HG02571 (cell line): ENCODE results near the gene PLXDC2.
A peak's percentile ranks its signal among the peaks of the same experiment; 100 is the strongest.
"Not testable (repeated sequence)": the region's sequence is repeated elsewhere in the genome, so short reads cannot be mapped to it uniquely, and the experiment has no call there.

Experiments
- ATAC-seq: cut with Tn5 transposase; IDR thresholded peaks from one replicate; pipeline ENCODE4 v1.9.1; 2021; ENCODE audit warnings: mild to moderate bottlenecking, moderate library complexity; ENCODE audit not compliant: unreplicated experiment

PLXDC2 gene

GRCh38 chr10:19967981-19968380 lies 151.7 kb downstream of the PLXDC2 start:
- ATAC-seq, result no peak

DNA sequence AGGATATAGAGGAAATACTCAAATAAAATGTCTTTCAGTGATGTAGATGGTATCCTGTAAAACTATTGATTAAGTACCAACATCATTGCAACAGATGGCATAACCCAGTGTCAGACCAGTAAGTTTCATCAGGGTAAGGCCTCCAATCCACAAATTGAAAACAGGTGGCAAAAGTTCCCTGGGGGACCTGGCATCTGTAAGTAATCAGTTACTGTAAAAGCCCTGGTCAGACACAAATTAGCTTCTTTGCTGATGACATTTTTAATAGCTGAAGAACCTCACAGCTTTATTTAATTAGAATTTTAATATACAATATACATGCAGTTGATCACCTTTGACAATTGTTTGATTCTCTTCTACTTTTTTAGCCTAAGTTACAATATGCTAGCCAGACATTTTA lies 152.5 kb downstream of the PLXDC2 start:
- ATAC-seq, result no peak

- ATAC-seq, result no peak
These were observed 154.0 kb downstream of the PLXDC2 start for GRCh38 chr10:19970256-19970655.

DNA sequence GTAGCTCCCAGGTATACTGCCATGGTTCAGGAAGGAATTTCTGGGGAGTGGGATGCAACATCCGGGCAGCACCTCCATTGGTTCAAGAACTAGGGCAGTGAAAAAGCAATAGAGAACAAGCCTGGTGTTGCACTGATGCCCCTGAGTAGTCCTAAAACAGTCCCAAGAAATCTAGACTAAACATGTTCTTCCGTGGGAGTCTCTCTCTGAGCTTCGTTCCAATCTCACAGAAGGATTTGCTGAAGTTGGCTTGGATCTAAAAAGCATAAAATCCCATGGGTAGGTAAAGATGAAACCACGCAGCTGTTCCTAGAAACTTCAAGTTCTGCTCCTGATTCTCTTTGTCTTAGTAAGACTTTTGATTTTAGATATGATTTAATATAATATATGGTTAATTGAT lies 154.5 kb downstream of the PLXDC2 start:
- ATAC-seq, result no peak

DNA sequence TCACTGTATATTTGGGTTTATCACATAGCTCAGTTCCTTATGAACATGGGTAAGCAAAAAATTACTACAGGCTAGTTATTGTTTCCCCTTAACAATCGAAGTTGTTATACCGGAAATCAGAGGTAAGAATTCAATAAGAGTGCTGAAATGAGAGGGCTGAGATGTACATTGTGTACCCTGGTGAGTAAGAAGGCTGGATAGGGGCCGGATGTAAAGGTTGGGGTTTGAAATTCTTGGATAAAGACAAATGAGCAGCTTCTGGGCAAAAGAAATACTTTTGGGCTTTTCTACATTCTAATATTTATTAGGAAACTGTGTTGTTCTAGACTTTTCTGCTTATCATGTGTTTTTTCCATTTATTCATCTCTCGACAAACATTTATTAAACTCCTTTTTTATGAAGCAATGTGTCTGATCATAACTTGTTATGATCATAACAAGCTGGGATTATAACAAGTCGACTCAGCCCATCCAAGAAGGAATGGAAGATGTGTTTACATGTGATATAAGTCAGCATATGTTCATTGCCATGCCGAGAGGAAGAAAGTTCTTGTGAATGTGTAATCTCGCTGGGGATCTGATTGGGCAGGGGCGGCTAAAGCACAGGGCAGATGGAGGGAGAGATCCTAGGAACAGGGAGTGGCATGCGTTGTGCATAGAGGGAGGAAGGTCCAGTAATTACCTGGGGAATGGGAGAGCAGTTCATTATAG lies 155.3 kb downstream of the PLXDC2 start:
- no peak for ATAC-seq

GRCh38 chr10:19974138-19974537 lies 157.9 kb downstream of the PLXDC2 start:
- ATAC-seq, result no peak

- ATAC-seq, result no peak
These were observed 158.3 kb downstream of the PLXDC2 start for GRCh38 chr10:19974554-19974953.

- no peak for ATAC-seq
These were observed 160.9 kb downstream of the PLXDC2 start for GRCh38 chr10:19977097-19977521.

DNA sequence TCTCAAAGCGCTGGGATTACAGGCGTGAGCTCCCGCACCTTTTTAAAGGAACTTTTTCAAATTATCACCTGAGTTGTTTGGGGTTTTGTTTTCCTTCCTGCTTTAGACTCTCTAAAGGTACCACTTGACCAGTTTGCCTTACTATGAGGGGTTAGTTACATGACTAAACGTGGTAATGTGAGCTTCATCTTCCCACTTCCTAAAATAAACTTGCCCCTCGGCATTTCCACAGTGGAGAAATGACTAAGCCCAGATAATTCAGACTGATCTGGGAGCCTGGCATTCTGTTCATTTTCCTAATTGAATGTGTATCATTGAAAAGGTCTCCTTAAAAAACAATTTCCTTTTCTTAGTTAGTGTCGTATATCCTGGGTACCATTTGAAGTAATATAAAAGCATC lies 163.4 kb downstream of the PLXDC2 start:
- no peak for ATAC-seq

DNA sequence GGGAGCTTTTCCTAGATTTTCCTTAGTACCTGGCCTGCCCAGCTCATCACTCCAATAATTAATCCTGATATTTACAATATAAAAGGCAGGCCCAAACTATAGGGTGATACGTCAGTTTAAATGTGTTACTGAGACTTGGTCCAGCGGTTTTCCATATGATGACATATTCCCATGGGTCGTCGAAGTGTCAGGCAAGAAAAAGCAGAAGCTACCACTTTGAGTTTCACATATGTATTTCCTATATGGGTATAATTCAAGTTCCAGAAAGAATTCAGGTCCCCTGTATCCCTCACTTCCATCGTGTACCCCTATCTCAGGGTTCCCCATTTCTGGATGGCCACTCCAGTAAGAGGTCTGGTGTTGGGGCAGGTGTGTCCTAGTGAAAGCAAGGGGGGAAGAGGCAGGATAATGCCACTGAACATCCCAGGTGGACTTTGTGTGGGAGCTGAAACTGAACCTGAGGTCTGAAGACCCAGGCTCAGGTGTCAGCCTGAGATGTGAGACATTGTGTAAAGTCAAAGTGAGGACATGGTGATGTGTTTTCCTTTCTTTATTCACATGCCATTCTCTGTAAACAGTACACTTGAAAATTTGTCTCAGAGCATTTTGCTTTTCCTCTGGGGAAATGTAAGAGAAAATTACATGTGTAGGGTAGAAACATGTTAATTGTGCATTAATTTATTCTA lies 167.8 kb downstream of the PLXDC2 start:
- ATAC-seq, result no peak

DNA sequence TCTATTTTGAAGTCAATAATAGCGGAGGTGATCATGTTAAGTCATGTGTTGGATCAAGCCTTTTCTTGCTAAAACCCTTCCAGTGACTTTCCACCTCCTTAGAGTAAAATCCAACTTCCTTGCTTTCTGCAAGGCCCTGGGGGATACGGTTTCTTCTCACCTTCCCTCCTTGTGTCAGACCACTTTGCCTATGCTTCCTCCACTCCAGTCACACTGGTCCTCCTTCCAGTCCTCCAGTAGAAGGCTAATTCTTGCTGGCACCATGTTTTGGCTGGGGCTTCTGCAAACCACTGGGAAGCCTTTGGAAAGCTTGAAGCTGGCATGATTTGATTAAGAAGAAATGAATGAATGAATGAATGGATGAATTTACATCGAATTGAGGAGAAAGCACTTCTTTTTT lies 169.5 kb downstream of the PLXDC2 start:
- no peak for ATAC-seq

DNA sequence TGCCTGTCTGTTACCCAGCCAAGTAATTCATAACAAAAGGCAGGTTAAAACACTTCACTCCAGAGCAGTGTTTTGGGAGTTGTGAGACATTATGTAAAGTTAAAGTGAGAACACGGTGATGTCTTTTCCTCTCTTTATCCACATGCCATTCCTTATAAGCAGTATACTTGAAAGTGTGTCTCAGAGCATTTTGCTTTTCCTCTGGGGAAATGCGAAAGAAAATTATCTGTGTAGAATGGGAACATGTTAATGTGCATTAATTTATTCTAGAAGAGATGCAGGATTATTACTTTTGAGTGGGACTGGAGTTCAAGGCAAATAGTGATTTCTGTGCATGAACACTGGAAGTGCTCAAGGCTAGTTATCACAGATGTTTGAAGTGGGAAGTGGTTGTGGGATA lies 170.4 kb downstream of the PLXDC2 start:
- no peak for ATAC-seq

DNA sequence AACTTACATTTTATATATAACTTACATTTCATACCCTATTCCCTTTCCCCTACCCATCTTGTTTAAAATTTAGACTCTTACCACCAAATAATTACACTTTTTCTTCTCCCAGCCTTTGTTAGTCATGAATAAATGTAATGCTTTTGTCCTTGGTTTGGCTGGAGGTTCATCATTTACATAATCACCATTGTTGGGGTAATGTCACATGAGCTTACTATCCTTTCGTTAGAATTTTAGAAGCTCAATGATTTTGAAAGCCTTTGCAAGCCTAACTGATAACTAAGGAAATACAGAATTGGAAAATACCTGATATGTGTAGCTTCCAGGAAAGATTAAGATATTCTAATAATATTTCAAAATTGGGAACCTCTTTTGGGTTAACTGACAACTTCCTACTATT lies 171.7 kb downstream of the PLXDC2 start:
- ATAC-seq, result no peak

- peak; percentile 52 for ATAC-seq
These were observed 177.6 kb downstream of the PLXDC2 start for GRCh38 chr10:19993714-19994315.

GRCh38 chr10:19998482-19998881 lies 182.2 kb downstream of the PLXDC2 start:
- ATAC-seq, result no peak

- no peak for ATAC-seq
These were observed 183.2 kb downstream of the PLXDC2 start for GRCh38 chr10:19999431-19999830.

GRCh38 chr10:20002026-20002425 lies 185.8 kb downstream of the PLXDC2 start:
- not testable (repeated sequence) for ATAC-seq

DNA sequence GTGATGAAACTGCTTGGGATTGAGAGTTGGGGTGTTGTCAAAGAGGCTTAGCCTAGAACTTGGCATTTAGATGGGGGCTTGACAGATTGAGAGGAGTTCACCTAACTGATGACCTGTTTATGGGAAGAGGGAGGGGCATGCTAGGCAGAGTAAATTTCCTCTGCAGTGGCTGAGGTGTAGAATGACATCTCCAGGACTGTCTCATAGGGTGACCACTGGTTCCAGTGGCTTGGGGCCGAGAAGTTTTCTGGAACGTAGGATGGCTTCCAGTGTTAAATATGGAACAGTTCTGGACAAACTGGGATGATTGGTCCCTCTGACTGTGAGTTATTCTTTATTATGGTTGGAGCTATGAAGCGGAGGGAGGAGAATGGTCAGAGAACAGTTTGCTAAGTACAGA lies 186.4 kb downstream of the PLXDC2 start:
- no peak for ATAC-seq

DNA sequence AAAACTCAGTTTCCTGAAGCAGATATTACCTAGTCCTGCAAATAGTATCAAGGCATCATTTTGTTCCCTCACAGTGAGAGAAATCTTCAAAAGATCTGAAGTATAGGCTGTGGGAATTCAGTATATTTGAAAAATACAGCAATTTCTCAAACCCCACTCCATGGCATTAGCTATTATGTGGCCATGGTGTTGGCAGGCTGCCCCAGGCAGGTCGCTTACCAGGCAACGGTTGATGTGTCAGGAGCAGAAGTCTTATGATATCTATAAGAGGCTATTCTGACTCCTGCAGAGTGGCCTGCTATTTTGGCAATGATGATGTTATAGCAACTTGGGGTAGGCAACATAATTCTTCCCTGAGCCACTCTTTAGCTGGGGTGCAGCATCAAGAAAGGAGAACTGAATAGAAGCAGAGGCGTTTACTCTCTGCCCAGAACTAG lies 187.9 kb downstream of the PLXDC2 start:
- ATAC-seq, result peak; percentile 30

- ATAC-seq, result no peak
These were observed 189.4 kb downstream of the PLXDC2 start for GRCh38 chr10:20005638-20006037.

- no peak for ATAC-seq
These were observed 190.1 kb downstream of the PLXDC2 start for GRCh38 chr10:20006169-20006870.

- ATAC-seq, result no peak
These were observed 191.2 kb downstream of the PLXDC2 start for GRCh38 chr10:20007426-20007825.
